Stimulated activated CD4-positive, alpha-beta T cell treated with anti-CD3 and anti-CD28 coated beads, Interleukin-2, amount 100 ng/mL, for 48 hours (primary cell): Measurements from ENCODE around the gene PITRM1.
A peak's percentile ranks its signal among the peaks of the same experiment; 100 is the strongest.
"Not testable (repeated sequence)": the region's sequence is repeated elsewhere in the genome, so short reads cannot be mapped to it uniquely, and the experiment has no call there.

Experiments used
- DNase-seq, 2 donors: peaks; one replicate each; pipeline ENCODE4 v3.0.0-alpha.2; 2020

Gene PITRM1, protein sequence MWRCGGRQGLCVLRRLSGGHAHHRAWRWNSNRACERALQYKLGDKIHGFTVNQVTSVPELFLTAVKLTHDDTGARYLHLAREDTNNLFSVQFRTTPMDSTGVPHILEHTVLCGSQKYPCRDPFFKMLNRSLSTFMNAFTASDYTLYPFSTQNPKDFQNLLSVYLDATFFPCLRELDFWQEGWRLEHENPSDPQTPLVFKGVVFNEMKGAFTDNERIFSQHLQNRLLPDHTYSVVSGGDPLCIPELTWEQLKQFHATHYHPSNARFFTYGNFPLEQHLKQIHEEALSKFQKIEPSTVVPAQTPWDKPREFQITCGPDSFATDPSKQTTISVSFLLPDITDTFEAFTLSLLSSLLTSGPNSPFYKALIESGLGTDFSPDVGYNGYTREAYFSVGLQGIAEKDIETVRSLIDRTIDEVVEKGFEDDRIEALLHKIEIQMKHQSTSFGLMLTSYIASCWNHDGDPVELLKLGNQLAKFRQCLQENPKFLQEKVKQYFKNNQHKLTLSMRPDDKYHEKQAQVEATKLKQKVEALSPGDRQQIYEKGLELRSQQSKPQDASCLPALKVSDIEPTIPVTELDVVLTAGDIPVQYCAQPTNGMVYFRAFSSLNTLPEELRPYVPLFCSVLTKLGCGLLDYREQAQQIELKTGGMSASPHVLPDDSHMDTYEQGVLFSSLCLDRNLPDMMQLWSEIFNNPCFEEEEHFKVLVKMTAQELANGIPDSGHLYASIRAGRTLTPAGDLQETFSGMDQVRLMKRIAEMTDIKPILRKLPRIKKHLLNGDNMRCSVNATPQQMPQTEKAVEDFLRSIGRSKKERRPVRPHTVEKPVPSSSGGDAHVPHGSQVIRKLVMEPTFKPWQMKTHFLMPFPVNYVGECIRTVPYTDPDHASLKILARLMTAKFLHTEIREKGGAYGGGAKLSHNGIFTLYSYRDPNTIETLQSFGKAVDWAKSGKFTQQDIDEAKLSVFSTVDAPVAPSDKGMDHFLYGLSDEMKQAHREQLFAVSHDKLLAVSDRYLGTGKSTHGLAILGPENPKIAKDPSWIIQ

DNA sequence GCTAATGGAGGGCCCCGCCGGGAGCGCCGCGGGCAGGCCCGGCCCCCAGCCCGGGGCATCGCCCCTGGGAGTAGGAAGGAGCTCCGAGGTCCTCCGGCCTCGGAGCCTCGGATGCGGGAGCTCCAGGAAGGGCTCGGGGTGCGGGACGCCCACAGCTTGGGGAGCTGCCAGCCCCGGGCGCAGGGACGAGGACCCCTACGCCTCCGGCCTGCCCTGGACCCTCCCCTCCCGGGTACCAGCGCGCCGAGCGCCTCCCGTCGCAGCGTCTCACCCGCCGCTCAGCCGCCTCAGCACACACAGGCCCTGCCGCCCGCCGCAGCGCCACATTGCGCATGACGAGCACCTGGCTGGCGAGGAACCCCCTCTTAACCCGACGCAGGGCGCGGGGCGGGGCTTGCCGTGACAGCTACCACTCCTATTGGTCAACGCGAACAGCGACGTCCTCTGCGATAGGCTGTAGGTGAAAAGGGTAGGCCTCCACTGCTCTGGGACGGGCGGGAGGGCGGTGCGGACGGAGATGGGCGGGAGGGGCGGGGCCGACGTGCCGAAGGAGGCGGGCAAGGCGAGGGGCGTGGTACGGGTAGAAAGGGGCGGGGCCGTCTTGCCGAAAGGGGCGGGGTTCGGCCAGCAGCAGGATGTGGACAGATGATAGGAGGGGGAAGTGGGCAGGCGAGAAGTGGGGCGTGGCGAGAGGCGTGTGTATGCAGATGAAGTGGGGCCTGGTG lies at the start of gene PITRM1:
Gene PITRM1 (minus strand): TSS at position 337 of the 725 bp plus-strand sequence. CDS start 10 bp downstream, at position 327.
- peak; percentile 97 to 98 for DNase-seq

DNA sequence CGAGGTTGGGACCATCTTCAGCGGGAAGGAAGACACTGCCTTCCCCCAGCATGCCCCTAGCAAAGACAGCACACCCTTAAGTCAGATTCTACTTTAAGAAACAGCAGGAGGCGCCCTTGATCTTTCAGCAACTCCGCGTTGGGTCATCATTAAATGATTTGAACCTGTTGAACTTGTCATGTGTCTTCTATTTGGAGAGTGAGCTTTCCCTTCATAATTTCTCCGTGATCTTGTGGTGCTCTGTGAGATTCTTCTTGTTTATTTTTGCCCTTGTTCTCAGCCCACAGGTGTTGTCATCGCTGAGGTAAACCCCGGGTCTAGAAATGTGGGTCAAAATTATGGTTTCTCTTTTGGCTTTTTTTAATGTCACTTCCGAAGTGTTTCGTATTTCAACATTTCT lies 49.5 kb upstream of the PITRM1 start:
- DNase-seq, result no peak

DNA sequence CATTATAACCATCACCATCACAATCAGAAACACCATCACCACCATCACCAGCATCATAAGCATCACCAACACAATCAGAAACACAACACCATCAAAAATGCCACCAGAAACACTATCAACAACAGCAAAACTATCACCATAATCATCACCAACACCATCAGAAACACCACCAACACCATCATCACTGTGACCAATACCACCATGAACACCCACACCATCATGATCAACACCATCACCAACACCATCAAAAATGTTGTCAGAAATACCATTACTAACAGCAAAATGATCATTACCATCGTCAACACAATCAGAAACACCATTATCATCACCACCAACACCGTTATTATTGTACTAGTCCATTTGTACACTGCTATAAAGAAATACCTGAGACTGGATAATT lies 49.0 kb upstream of the PITRM1 start:
- DNase-seq, result not testable (repeated sequence)

DNA sequence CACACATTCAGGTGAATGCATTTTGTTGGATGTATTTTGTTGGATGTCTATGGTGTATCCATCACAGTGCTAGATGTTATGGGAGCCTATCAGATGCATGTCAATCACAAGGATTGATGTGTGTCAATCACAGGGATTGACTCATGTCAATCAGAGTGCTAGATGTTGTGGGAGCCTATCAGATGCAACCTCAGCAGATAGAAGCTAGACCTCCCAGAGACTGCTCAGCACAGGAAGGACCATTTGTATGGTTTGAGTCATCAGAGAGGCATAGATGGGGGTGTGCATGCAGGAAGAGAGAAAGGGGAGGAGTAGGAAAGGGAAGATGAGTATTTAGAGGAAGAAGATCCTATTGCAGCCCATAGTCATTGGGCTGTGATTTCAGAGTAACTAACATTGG lies 48.3 kb upstream of the PITRM1 start:
- DNase-seq, result no peak

- DNase-seq, result not testable (repeated sequence)
These were observed 46.5 kb upstream of the PITRM1 start for GRCh38 chr10:3219021-3219628.

DNA sequence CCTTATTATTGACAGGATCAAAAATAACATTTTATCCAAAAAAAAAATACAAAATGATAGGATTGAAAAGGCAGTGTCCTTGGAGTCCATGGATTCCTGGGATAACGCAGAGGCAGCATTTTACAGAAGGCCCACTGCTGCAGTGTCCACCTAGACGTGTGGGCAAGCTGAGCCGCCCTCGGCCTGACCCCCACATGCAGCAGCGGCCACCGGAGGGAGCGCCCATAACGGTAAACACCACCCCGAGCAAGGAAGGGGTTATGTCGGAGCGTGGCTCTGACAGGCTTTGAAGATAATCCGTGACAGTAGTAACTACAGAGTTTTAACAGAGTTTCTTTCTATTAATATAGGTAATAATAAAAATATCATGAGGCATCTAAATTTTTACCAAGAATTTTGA lies 45.3 kb upstream of the PITRM1 start:
- DNase-seq, result no peak

- no peak for DNase-seq
These were observed 44.7 kb upstream of the PITRM1 start for GRCh38 chr10:3217301-3217700.

- no peak for DNase-seq
These were observed 42.7 kb upstream of the PITRM1 start for GRCh38 chr10:3215153-3215775.

- no peak for DNase-seq
These were observed 41.4 kb upstream of the PITRM1 start for GRCh38 chr10:3213758-3214515.

- DNase-seq, result no peak
These were observed 40.6 kb upstream of the PITRM1 start for GRCh38 chr10:3213208-3213607.

GRCh38 chr10:3210251-3210877 lies 37.8 kb upstream of the PITRM1 start:
- no peak for DNase-seq

DNA sequence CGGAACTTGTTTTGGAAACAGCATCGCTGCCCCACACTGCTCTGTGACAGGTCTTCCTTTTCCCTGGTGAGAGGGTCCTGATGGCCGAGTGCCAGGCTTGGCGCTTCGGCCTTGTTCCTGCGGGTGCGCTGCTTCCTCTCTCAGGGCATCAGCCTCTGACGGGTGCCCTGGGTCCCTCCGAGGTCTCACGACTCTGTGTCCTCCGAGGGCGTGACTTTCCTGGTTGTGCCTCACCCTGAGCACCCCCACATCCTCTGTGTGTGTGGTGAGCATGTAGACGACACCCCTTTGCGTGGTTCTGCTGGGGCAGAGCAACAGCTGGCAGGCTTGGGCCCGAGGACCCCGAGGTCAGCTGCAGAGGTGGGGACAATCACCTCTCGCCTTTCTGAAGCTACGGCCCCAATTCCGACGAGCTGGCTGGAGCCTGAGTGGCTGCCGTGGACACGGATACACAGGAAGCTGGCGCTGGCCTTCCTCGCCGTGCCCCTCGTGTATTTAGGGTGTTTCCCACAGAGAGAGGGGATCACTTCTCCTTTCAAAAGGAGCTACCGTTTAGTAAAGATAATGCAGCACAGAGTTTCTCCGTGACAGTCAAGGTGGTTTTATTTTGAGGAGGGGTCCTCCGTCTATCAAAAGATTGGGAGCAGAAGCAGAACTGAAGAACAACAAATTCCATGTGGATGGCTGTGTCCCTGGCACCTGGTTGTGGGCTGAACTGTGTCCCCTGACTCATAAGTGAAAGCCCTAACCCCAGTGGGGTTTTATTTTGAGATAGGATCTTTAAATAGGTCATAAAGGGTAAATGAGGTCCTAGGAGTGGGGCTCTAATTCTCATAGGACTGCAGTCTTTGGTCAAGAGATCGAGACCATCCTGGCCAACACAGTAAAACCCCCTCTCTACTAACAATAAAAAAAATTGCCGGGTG lies 36.2 kb upstream of the PITRM1 start:
- DNase-seq, result no peak

DNA sequence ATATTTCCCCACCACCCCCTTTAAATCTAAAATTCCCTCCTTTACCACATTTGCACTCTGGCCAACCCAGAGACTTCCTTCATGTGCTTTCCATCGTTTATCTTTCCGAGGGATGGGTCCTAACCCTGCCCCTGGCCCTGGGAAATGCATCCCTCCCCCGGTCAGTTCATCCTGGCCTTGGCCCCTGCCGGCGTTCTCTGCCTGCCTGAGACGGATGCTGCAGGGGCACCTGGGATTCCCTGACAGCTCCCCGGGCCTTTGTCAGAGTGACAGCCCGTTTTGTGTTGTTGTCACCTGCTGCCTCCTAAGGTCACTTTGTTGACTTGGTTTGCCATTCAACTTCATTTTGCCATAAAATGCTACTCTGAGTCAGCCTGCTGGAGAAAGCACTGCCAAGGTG lies 34.8 kb upstream of the PITRM1 start:
- DNase-seq, result no peak

- DNase-seq, result no peak
These were observed 34.1 kb upstream of the PITRM1 start for GRCh38 chr10:3206511-3207157.

DNA sequence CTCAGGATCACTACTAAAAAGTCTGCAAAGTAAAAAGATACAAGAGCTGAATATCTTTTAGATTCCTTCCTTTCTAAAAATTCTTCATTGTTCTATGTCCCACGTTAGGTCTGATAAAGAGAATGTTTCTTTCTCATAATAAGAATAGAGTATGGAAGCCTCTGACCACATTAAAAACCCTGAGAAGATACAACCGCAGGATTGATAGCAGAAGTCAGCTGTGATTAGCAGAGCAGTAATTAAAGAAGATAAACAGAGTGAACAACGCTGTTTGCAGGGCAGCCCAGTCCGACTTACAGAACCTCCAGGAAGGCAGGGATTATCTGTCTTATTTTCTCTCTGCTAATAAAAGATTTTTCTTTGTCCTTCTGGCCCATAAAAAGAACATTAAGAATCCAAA lies 31.4 kb upstream of the PITRM1 start:
- DNase-seq, result no peak

DNA sequence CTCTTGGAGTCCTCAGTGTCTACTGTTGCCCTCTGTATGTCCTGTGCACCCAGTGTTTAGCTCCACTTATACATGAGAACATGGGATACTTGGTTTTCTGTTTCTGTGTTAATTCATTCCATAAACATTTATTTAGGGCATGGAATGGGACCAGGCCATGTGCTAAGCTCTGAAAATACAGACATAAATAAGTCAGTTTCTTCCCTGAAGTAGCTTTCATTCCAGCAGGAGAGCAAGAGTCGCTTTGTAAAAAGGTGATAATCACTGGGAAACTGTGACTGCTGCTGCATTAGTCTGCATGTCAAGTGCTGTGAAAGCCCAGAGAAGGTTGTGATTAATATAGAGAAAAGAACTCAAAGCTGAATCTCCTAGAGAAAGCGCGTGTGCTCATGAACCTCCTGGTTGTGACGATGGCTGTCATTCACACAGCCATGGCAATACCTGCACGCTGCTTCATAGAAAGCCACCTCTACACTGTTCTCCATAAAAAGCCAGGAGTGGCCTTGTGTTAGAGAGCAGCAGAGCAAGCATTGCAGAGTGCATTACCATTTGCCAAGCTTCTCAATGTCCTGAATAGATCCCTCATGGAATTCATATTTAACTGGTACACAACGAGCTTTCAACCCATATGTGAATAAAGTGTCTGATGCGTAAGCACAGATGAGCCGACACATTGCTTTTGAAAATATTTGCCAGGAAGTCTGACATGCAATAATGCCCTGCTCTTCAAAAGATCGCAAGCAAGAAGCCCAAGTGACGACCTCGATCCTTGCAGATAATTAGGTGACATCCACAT lies 30.6 kb upstream of the PITRM1 start:
- DNase-seq, result no peak

GRCh38 chr10:3201796-3202195 lies 29.2 kb upstream of the PITRM1 start:
- DNase-seq, result no peak

- DNase-seq, result no peak
These were observed 26.9 kb upstream of the PITRM1 start for GRCh38 chr10:3199488-3199887.
